Thyroid gland (tissue), 4 donors: Measurements from ENCODE around the gene KCNK4.

Experiments
- POLR2A ChIP-seq, 2 donors: fragments of 450-650 bp; IDR thresholded peaks; one replicate each; pipeline ENCODE4 v1.6.1; 2017; ENCODE audit warnings: antibody characterized with exemption in 2 of 2, mild to moderate bottlenecking in 2 of 2, moderate library complexity in 1 of 2
- TF ChIP-seq, protein P1 (sequence below), 6 experiments: fragments of 200-600 bp in 3 of 6; fragments of 450-650 bp in 3 of 6; sonication (generic) in 3 of 6; IDR thresholded peaks; one replicate each; pipeline ENCODE4 v1.5.1; 2016 to 2019; ENCODE audit warnings: antibody characterized with exemption in 6 of 6, mild to moderate bottlenecking in 2 of 6, inconsistent platforms in 1 of 6, moderate library complexity in 1 of 6

DNA sequence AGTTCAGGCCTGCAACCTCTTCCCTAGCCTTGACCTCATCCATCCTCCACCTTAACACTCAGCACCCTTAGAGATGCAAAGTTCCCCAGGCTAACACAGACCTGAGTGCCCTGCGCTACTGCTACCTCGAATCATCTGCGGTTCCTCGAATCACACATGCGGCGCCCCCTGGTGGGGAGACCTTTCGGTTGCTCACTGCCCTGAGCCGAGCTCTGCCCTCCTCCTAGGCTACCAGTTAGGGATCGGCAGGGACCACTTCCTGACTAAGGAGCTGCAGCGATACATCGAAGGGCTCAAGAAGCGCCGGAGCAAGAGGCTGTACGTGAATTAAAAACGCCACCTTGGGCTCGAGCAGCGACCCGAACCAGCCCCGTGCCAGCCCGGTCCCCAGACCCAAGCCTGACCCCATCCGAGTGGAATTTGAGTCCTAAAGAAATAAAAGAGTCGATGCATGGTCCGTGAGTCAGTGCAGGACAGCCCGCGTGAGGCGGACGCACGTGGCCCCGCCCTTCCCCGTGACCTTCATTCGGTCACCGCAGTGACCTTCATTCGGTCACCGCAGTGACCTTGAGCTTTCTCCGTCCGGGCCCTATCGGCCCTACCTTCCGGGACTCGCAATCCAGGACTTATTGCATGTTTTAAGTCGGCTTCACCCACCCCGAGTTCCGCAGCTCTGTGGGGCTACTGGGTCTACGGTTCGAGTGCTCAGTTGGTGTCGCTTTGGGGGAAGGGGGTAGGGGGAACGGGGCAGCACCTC lies 13.4 kb downstream of the KCNK4 start:
- TF ChIP-seq, protein P1, sequence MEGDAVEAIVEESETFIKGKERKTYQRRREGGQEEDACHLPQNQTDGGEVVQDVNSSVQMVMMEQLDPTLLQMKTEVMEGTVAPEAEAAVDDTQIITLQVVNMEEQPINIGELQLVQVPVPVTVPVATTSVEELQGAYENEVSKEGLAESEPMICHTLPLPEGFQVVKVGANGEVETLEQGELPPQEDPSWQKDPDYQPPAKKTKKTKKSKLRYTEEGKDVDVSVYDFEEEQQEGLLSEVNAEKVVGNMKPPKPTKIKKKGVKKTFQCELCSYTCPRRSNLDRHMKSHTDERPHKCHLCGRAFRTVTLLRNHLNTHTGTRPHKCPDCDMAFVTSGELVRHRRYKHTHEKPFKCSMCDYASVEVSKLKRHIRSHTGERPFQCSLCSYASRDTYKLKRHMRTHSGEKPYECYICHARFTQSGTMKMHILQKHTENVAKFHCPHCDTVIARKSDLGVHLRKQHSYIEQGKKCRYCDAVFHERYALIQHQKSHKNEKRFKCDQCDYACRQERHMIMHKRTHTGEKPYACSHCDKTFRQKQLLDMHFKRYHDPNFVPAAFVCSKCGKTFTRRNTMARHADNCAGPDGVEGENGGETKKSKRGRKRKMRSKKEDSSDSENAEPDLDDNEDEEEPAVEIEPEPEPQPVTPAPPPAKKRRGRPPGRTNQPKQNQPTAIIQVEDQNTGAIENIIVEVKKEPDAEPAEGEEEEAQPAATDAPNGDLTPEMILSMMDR (IDR thresholded peaks at IDR 0.05) = peak; percentile 47 to 93 (median 85)
- peak in 1 of 2 donors; percentile 68 for TF ChIP-seq POLR2A (IDR thresholded peaks at IDR 0.05)
